ENCODE results near the gene DDRGK1.

DNA sequence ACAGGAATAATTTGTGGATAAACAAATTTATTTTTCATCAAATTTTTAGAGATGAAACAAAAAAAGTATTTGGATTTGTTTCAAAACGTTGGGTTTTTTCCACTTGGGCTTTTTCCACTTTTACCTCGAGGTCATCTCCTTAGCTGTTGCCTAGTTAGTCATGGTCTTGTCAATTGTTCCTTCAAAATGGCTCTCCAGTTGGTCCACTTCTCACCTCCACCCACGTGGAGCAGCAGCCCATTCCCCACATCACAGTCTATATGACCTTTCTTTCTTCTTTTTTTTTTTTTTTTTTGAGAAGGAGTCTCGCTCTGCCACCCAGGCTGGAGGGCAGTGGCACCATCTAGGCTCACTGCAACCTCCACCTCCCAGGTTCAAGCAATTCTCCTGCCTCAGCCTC is 41.2 kb upstream of the DDRGK1 start:
- TF ChIP-seq GATA2 (IDR thresholded peaks at IDR 0.05; ENCODE audit: low read depth, low read length): no peak
- no peak for TF ChIP-seq GATA3 (IDR thresholded peaks at IDR 0.05; ENCODE audit: low read depth, low read length)
